ENCODE data around the gene MYLK2. TPM values are rescaled to one million over a fixed set of nuclear protein-coding genes. Genes with fewer than 3 reads are reported as not detected.

Gene MYLK2
- total RNA-seq (under 1 TPM in 1 of 2 donors, not detected in 1; 0.30 TPM), polyA plus RNA-seq (1 to 10 TPM in 1 of 2 donors, not detected in 1; 8.1 TPM)
- long read RNA-seq, donor 1: 0 reads
- long read RNA-seq, donor 2: 0 reads

DNA sequence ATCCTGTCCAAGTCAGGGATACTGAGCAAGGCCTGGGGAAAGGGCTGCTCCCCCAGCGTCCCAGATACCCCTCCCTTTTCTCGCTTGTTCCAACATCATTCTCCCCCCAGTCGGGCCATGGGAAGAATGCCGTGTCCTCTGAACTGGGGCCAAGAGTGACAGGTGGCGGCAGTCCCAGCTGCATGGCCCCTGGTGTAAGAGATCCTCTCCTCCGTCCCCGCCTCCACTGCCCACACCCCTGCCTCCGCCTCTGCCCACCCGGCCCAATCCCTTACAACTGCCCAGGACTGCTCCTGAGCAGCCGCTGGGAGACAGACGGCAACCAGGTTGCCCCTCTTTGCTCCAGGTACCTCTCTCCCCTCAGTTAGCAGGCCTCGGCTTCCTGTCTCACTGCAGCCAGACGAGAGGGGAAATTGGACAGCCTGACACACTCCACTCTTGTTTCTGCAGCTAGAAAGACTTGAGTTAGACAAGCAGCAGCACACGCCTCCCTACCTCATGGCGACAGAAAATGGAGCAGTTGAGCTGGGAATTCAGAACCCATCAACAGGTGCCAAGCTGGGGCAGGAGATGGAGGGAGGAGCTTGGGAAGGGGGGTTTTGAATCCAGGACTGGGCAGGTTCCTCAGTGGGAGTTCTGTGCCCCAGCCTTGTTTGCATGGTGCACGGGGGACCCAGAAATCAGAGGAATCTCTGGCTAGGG, at the start of gene MYLK2:
Gene MYLK2 (plus strand): TSS at position 274 of the 702 bp plus-strand sequence. CDS start 225 bp downstream, at position 499.
- H3K9me3 ChIP-seq (ENCODE audit: control insufficient read depth, low read length): no peaks in the 10 kb centered on the region
- intact Hi-C loops (cut with DNase I): loop anchor here in 1 of 2 donors (5.0 kb wide), 1 partner anchor 82 kb away; the partner anchor contains the start of gene TPX2
- H3K36me3 ChIP-seq (ENCODE audit: control insufficient read depth in 1 of 2, insufficient read depth in 2 of 2, low read length in 1 of 2): no peaks in the 10 kb centered on the region
- no peak within 1 kb of the TSS for H3K4me3 ChIP-seq (ENCODE audit: low read length in 2 of 2)
- WGBS, 2 donors: 27 to 38% methylated on average over 14 to 16 of the region's 16 CpGs
- DNase-seq: peak in 1 of 2 donors; percentile 70
- H3K4me1 ChIP-seq (ENCODE audit: control insufficient read depth in 1 of 2, insufficient read depth in 2 of 2, low read length in 2 of 2): peaks cover 0 to 2% of the 10 kb centered on the region in 2 donors
- H3K27me3 ChIP-seq (ENCODE audit: control insufficient read depth in 1 of 2, insufficient read depth in 2 of 2, low read length in 1 of 2): no peaks in the 10 kb centered on the region
- no peak for ATAC-seq (ENCODE audit: low FRiP score)
- no peak within 1 kb of the TSS for H3K27ac ChIP-seq (ENCODE audit: low read depth in 1 of 2, low read length in 2 of 2)

DNA sequence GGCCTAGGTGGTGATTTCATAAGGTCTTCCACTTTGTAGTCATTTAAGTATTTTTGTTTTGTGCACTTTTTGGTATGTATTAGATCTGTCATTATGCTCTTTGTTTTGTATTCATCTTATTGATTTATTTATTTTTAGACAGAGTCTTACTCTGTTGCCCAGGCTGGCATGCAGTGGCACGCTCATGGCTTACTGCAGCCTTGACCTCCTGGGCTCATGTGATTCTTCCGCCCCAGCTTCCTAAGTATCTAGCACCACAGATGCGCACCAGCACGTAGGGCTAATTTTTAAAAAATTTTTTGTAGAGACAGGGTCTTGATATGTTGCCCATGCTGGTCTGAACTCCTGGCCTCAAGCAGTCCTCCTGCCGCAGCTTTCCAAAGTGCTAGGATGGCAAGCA, 49.5 kb upstream of the MYLK2 start:
- Histone ChIP-seq H3K36me3 (ENCODE audit: control insufficient read depth in 1 of 2, insufficient read depth in 2 of 2, low read length in 1 of 2) (no peaks in the 10 kb centered on the region), H3K4me1 (ENCODE audit: control insufficient read depth in 1 of 2, insufficient read depth in 2 of 2, low read length in 2 of 2) (peaks cover 2 to 3% of the 10 kb centered on the region in 2 donors), H3K4me3 (ENCODE audit: low read length in 2 of 2) (no peak overlapping the region), H3K9me3 (ENCODE audit: control insufficient read depth, low read length) (no peaks in the 10 kb centered on the region), H3K27me3 (ENCODE audit: control insufficient read depth in 1 of 2, insufficient read depth in 2 of 2, low read length in 1 of 2) (no peaks in the 10 kb centered on the region), H3K27ac (ENCODE audit: low read depth in 1 of 2, low read length in 2 of 2) (no peak overlapping the region)
- intact Hi-C loops (cut with DNase I): no loop called here
- DNase-seq: no peak
- no peak for ATAC-seq (ENCODE audit: low FRiP score)
- WGBS, 2 donors: 49 to 59% methylated on average over 5 of the region's 5 CpGs

DNA sequence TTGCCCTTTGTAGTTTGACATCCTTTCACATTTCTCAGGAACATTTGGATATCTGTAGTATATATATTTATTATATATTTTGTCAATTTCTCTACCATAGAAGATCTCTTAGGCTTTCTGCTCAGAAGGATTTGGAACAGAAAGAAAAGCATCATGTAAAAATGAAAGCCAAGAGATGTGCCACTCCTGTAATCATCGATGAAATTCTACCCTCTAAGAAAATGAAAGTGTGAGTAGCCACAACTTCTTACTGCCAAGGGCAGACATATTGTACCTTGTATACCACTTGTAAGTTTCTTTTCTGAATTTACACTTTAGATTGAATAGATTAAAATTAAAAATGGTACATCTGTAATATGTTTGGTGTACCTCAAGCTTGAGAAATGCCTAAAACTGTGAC, 48.9 kb upstream of the MYLK2 start:
- Histone ChIP-seq H3K4me1 (ENCODE audit: control insufficient read depth in 1 of 2, insufficient read depth in 2 of 2, low read length in 2 of 2) (peaks cover 2 to 3% of the 10 kb centered on the region in 2 donors), H3K4me3 (ENCODE audit: low read length in 2 of 2) (peak overlapping the region in 1 of 2 donors; percentile 54), H3K27ac (ENCODE audit: low read depth in 1 of 2, low read length in 2 of 2) (no peak overlapping the region), H3K9me3 (ENCODE audit: control insufficient read depth, low read length) (no peaks in the 10 kb centered on the region), H3K36me3 (ENCODE audit: control insufficient read depth in 1 of 2, insufficient read depth in 2 of 2, low read length in 1 of 2) (no peaks in the 10 kb centered on the region), H3K27me3 (ENCODE audit: control insufficient read depth in 1 of 2, insufficient read depth in 2 of 2, low read length in 1 of 2) (no peaks in the 10 kb centered on the region)
- DNase-seq (no peak), ATAC-seq (ENCODE audit: low FRiP score) (no peak)
- 20 to 35% methylated on average over 1 of the region's 1 CpG for WGBS, 2 donors
- intact Hi-C loops (cut with DNase I): no loop called here

DNA sequence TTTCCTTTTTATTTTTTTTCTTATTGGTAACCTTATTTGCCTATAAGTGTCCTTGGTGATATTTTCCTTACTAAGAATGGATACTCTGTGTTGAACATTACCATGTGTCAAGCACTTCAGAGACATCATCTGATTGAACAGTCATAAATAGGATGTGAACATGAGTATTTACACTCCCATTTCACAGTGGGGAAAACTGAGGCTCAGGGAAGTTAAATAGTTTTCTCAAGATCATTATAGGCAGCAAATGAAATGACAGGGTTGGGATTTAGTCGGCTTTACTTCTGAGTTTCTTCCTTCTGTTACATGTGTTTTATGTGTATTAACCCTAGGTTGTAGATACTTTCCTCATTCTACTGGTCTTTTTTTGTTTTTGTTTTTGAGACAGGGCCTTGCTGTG, 44.7 kb upstream of the MYLK2 start:
- H3K4me1 ChIP-seq (ENCODE audit: control insufficient read depth in 1 of 2, insufficient read depth in 2 of 2, low read length in 2 of 2): peaks cover 2 to 3% of the 10 kb centered on the region in 2 donors
- 93 to 95% methylated on average over 1 of the region's 1 CpG for WGBS, 2 donors
- H3K36me3 ChIP-seq (ENCODE audit: control insufficient read depth in 1 of 2, insufficient read depth in 2 of 2, low read length in 1 of 2): no peaks in the 10 kb centered on the region
- no peaks in the 10 kb centered on the region for H3K9me3 ChIP-seq (ENCODE audit: control insufficient read depth, low read length)
- intact Hi-C loops (cut with DNase I): no loop called here
- H3K27ac ChIP-seq (ENCODE audit: low read depth in 1 of 2, low read length in 2 of 2): no peak overlapping the region
- H3K4me3 ChIP-seq (ENCODE audit: low read length in 2 of 2): no peak overlapping the region
- no peak for DNase-seq
- ATAC-seq (ENCODE audit: low FRiP score): no peak
- no peaks in the 10 kb centered on the region for H3K27me3 ChIP-seq (ENCODE audit: control insufficient read depth in 1 of 2, insufficient read depth in 2 of 2, low read length in 1 of 2)

- DNase-seq (no peak), ATAC-seq (ENCODE audit: low FRiP score) (no peak)
- no peaks in the 10 kb centered on the region for H3K36me3 ChIP-seq (ENCODE audit: control insufficient read depth in 1 of 2, insufficient read depth in 2 of 2, low read length in 1 of 2)
- no peaks in the 10 kb centered on the region for H3K9me3 ChIP-seq (ENCODE audit: control insufficient read depth, low read length)
- H3K27me3 ChIP-seq (ENCODE audit: control insufficient read depth in 1 of 2, insufficient read depth in 2 of 2, low read length in 1 of 2): no peaks in the 10 kb centered on the region
- no peak overlapping the region for H3K4me3 ChIP-seq (ENCODE audit: low read length in 2 of 2)
- intact Hi-C loops (cut with DNase I): no loop called here
- no peaks in the 10 kb centered on the region for H3K4me1 ChIP-seq (ENCODE audit: control insufficient read depth in 1 of 2, insufficient read depth in 2 of 2, low read length in 2 of 2)
- WGBS, 2 donors: 84 to 89% methylated on average over 2 of the region's 2 CpGs
- no peak overlapping the region for H3K27ac ChIP-seq (ENCODE audit: low read depth in 1 of 2, low read length in 2 of 2)
Measured at GRCh38 chr20:31780839-31781238, 38.3 kb upstream of the MYLK2 start.

DNA sequence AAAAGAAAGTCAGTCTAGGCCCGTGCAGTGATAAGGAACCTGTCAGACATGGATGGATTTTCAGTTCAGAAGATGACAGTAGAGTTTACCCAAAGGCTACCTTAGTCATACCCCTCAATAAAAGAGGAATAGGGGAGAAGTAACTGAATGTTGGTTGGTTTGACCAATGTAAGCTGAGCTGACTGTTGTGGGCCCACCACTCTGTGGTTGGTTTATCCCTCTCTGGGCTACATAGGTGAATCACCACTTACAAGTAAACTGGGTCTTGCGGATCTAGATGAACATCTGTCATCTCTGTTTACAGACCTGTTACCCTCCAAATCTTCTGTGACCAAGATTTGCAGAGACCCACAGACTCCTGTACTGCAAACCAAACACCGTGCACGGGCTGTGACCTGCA, 37.2 kb upstream of the MYLK2 start:
- no peak overlapping the region for H3K4me3 ChIP-seq (ENCODE audit: low read length in 2 of 2)
- H3K36me3 ChIP-seq (ENCODE audit: control insufficient read depth in 1 of 2, insufficient read depth in 2 of 2, low read length in 1 of 2): no peaks in the 10 kb centered on the region
- H3K9me3 ChIP-seq (ENCODE audit: control insufficient read depth, low read length): no peaks in the 10 kb centered on the region
- intact Hi-C loops (cut with DNase I): no loop called here
- 94 to 95% methylated on average over 4 of the region's 4 CpGs for WGBS, 2 donors
- no peaks in the 10 kb centered on the region for H3K4me1 ChIP-seq (ENCODE audit: control insufficient read depth in 1 of 2, insufficient read depth in 2 of 2, low read length in 2 of 2)
- no peak for ATAC-seq (ENCODE audit: low FRiP score)
- no peak for DNase-seq
- H3K27ac ChIP-seq (ENCODE audit: low read depth in 1 of 2, low read length in 2 of 2): no peak overlapping the region
- no peaks in the 10 kb centered on the region for H3K27me3 ChIP-seq (ENCODE audit: control insufficient read depth in 1 of 2, insufficient read depth in 2 of 2, low read length in 1 of 2)

GRCh38 chr20:31784354-31785044, 34.7 kb upstream of the MYLK2 start:
- 92 to 95% methylated on average over 7 of the region's 7 CpGs for WGBS, 2 donors
- H3K4me1 ChIP-seq (ENCODE audit: control insufficient read depth in 1 of 2, insufficient read depth in 2 of 2, low read length in 2 of 2): no peaks in the 10 kb centered on the region
- no peak overlapping the region for H3K4me3 ChIP-seq (ENCODE audit: low read length in 2 of 2)
- H3K9me3 ChIP-seq (ENCODE audit: control insufficient read depth, low read length): no peaks in the 10 kb centered on the region
- intact Hi-C loops (cut with DNase I): no loop called here
- DNase-seq (no peak), ATAC-seq (ENCODE audit: low FRiP score) (no peak)
- no peaks in the 10 kb centered on the region for H3K36me3 ChIP-seq (ENCODE audit: control insufficient read depth in 1 of 2, insufficient read depth in 2 of 2, low read length in 1 of 2)
- no peak overlapping the region for H3K27ac ChIP-seq (ENCODE audit: low read depth in 1 of 2, low read length in 2 of 2)
- H3K27me3 ChIP-seq (ENCODE audit: control insufficient read depth in 1 of 2, insufficient read depth in 2 of 2, low read length in 1 of 2): no peaks in the 10 kb centered on the region

DNA sequence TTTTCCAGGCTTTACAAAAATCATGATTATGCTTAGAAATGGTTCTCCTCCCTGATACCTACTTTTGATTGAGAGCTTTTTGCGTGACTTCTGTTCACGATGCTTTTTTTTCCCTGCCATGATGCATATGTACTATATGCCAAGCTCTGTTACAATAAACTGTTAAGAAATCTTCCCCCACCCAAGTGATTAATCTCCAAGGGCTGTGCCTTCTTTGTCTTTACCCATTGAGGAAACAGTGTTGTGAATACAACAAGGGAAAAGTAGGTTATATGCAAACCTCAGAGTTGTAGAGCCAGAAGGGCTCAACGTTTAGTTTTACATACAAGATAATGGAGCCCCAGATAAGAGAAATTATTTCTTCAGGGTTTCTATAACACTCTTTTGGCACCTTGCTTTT, 34.1 kb upstream of the MYLK2 start:
- Histone ChIP-seq H3K27me3 (ENCODE audit: control insufficient read depth in 1 of 2, insufficient read depth in 2 of 2, low read length in 1 of 2) (no peaks in the 10 kb centered on the region), H3K4me3 (ENCODE audit: low read length in 2 of 2) (no peak overlapping the region), H3K4me1 (ENCODE audit: control insufficient read depth in 1 of 2, insufficient read depth in 2 of 2, low read length in 2 of 2) (no peaks in the 10 kb centered on the region), H3K36me3 (ENCODE audit: control insufficient read depth in 1 of 2, insufficient read depth in 2 of 2, low read length in 1 of 2) (no peaks in the 10 kb centered on the region), H3K9me3 (ENCODE audit: control insufficient read depth, low read length) (no peaks in the 10 kb centered on the region), H3K27ac (ENCODE audit: low read depth in 1 of 2, low read length in 2 of 2) (no peak overlapping the region)
- DNase-seq: no peak
- intact Hi-C loops (cut with DNase I): no loop called here
- ATAC-seq (ENCODE audit: low FRiP score): no peak
- 78 to 82% methylated on average over 3 of the region's 3 CpGs for WGBS, 2 donors

DNA sequence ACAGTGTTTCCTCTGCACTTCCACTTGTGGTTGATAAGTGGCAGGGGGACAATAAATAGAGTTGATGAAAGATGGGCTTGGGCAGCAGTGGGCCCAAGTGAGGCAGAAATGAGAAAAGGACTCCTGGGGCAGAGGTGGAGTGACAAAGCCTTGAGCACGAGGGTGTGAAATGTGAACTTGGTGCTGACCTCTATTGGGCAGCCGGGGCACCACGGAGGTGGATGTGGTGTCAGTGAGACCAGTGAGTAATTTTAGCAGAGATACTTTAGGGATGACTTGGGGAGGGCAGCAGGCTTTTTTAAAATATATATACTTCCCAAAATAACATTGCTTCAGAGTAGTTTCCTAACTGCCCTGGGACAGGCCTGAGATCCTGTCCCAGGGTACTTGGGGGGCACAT, 30.6 kb upstream of the MYLK2 start:
- Histone ChIP-seq H3K27me3 (ENCODE audit: control insufficient read depth in 1 of 2, insufficient read depth in 2 of 2, low read length in 1 of 2) (no peaks in the 10 kb centered on the region), H3K27ac (ENCODE audit: low read depth in 1 of 2, low read length in 2 of 2) (no peak overlapping the region), H3K9me3 (ENCODE audit: control insufficient read depth, low read length) (no peaks in the 10 kb centered on the region), H3K4me1 (ENCODE audit: control insufficient read depth in 1 of 2, insufficient read depth in 2 of 2, low read length in 2 of 2) (no peaks in the 10 kb centered on the region), H3K4me3 (ENCODE audit: low read length in 2 of 2) (no peak overlapping the region), H3K36me3 (ENCODE audit: control insufficient read depth in 1 of 2, insufficient read depth in 2 of 2, low read length in 1 of 2) (no peaks in the 10 kb centered on the region)
- DNase-seq: no peak
- 26 to 46% methylated on average over 3 of the region's 3 CpGs for WGBS, 2 donors
- no peak for ATAC-seq (ENCODE audit: low FRiP score)
- intact Hi-C loops (cut with DNase I): no loop called here
